Measurements from ENCODE around the gene ZNF629.

DNA sequence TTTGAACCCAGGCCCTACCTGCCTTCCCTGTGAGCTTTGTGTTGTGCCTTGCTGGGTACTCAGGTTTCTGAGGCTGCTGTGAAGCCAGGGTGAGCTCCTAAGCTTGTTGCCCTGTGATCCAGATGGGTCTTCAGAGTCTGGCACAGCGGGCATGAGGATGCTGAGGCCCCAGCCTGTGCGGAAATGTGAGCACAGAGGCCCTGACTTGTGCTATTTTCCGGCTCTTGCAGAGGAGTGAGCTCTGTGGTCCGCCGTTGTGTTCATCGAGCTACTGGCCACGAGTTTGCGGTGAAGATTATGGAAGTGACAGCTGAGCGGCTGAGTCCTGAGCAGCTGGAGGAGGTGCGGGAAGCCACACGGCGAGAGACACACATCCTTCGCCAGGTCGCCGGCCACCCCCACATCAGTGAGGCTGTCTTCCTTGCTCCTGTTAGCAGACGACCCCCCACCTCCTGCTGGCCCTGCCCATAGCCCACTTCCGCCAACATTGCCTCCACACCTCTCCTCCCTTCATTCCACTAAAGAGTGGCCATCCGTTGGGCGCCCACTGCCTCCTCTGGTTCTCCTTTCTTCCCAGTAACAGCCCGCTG, 36.0 kb downstream of the ZNF629 start:
- TF ChIP-seq TCF7L2 (IDR thresholded peaks at IDR 0.05; ENCODE audit: borderline replicate concordance, extremely low read depth, insufficient read depth, insufficient read length) (no peak), CTCF (IDR thresholded peaks at IDR 0.05 in 2 of 3, conservative IDR thresholded peaks at IDR 0.05 in 1 of 3; ENCODE audit: borderline replicate concordance in 1 of 3, insufficient read depth in 1 of 3, low read depth in 2 of 3, low read length in 2 of 3) (no peak), RAD21 (IDR thresholded peaks at IDR 0.05; ENCODE audit: low read depth) (no peak), POLR2AphosphoS5 (IDR thresholded peaks at IDR 0.05; ENCODE audit: low read depth, low read length) (no peak), YY1 (IDR thresholded peaks at IDR 0.05; ENCODE audit: extremely low read depth, insufficient replicate concordance, low read depth, low read length) (no peak), POLR2A (IDR thresholded peaks at IDR 0.05; ENCODE audit: borderline replicate concordance, extremely low read depth, insufficient read depth, insufficient read length) (no peak), ZBTB33 (IDR thresholded peaks at IDR 0.05; ENCODE audit: extremely low read depth, insufficient replicate concordance, low read length) (no peak), EZH2 (IDR thresholded peaks at IDR 0.05) (no peak), REST (IDR thresholded peaks at IDR 0.05; ENCODE audit: low read depth) (no peak), EZH2phosphoT487 (IDR thresholded peaks at IDR 0.05; ENCODE audit: borderline replicate concordance) (no peak), SP1 (IDR thresholded peaks at IDR 0.05; ENCODE audit: low read depth) (no peak)
- TF ChIP-seq, protein P1, sequence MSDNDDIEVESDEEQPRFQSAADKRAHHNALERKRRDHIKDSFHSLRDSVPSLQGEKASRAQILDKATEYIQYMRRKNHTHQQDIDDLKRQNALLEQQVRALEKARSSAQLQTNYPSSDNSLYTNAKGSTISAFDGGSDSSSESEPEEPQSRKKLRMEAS (IDR thresholded peaks at IDR 0.05), result no peak
